DND-41 (cell line): Measurements from ENCODE around the gene TENT4B.

ENCODE experiments used
- CTCF ChIP-seq: IDR thresholded peaks from 2 replicates; pipeline ENCODE4 v1.5.1; 2012; ENCODE audit warnings: borderline replicate concordance, low read length, moderate library complexity, mild to moderate bottlenecking; ENCODE audit not compliant: poor library complexity, severe bottlenecking; ENCODE audit errors: extremely low read depth
- EZH2 ChIP-seq: IDR thresholded peaks from 3 replicates; pipeline ENCODE4 v1.6.1; 2012; ENCODE audit warnings: borderline replicate concordance, low read depth, mild to moderate bottlenecking, moderate library complexity, low read length, inconsistent platforms; ENCODE audit not compliant: severe bottlenecking

GRCh38 chr16:50227665-50228064 lies 74.6 kb downstream of the TENT4B start:
- TF ChIP-seq CTCF (no peak), EZH2 (no peak)
